K562 (cell line): ENCODE data around the gene PLPP4. TPM values are rescaled to one million over a fixed set of nuclear protein-coding genes. Genes with fewer than 3 reads are reported as not detected.

Experiments
- ATAC-seq: fragments of 200-7000 bp; cut with Tn5 transposase; 3 replicates; pipeline ENCODE4 v1.9.1; 2020; ENCODE audit warnings: moderate library complexity
- BruUV-seq: library from RNA; stranded (reverse); fragments of 400-500 nt; replicated peaks from 2 replicates; lab custom pipeline; 2021; lab: Mats Ljungman, UMichigan
- CTCF ChIA-PET: fragments of 300-600 bp; formaldehyde crosslinking; extraction: SDS; loops from one replicate; lab custom pipeline; 2021; ENCODE audit warnings: low intra/inter-chr PET ratio; lab: Yijun Ruan, JAX
- POLR2A ChIA-PET: fragments of 300-600, 350-650 bp; sonication (Branson Sonifier 250); formaldehyde crosslinking; extraction: SDS; loops from one replicate; lab custom pipeline; 2021; ENCODE audit warnings: antibody characterized with exemption, inconsistent platforms; lab: Yijun Ruan, JAX
- DNase-seq, 4 experiments: peaks; one replicate each; pipeline versions ENCODE4 v3.0.0 to v3.0.0-alpha.2; 2011 to 2018; ENCODE audit warnings: low spot score in 3 of 4, mixed read lengths in 3 of 4; ENCODE audit errors: extremely low read depth in 1 of 4
- FAIRE-seq: peaks from 2 replicates; lab custom pipeline; 2011; peaks lifted over from hg19 to GRCh38; lab: Jason Lieb, UNC
- H2AFZ ChIP-seq: 2 replicates; pipeline ENCODE4 v1.6.0; 2011; ENCODE audit warnings: low read depth, low read length, control low read depth, inconsistent platforms
- H3K27ac ChIP-seq: fragments of 200-600 bp; 3 replicates; pipeline ENCODE4 v1.8.0; 2011; ENCODE audit warnings: low read depth, mild to moderate bottlenecking, control low read depth, inconsistent platforms, low read length, moderate library complexity, mixed read lengths; ENCODE audit errors: extremely low read depth
- H3K27me3 ChIP-seq, 2 experiments: fragments of 300-600 bp in 1 of 2; 2 replicates in 1 of 2; 3 replicates in 1 of 2; pipeline versions ENCODE4 v1.6.0 to v1.8.0; 2011; ENCODE audit warnings: inconsistent platforms in 2 of 2, low read length in 2 of 2, mild to moderate bottlenecking in 1 of 2, mixed read lengths in 1 of 2, moderate library complexity in 1 of 2; ENCODE audit not compliant: control insufficient read depth in 2 of 2, insufficient read depth in 2 of 2
- H3K36me3 ChIP-seq: fragments of 300-600 bp; 3 replicates; pipeline ENCODE4 v1.8.0; 2011; ENCODE audit warnings: mild to moderate bottlenecking, low read length, inconsistent platforms; ENCODE audit not compliant: control insufficient read depth, insufficient read depth
- H3K4me1 ChIP-seq, 2 experiments: fragments of 200-600 bp in 1 of 2; replicated peaks in 1 of 2; 2 replicates in 1 of 2; 3 replicates in 1 of 2; pipeline versions ENCODE4 v1.5.1 to v1.8.0; 2011; ENCODE audit warnings: inconsistent platforms in 2 of 2, low read length in 2 of 2, mild to moderate bottlenecking in 1 of 2, mixed read lengths in 1 of 2, moderate library complexity in 1 of 2; ENCODE audit not compliant: control insufficient read depth in 2 of 2, insufficient read depth in 2 of 2
- H3K4me2 ChIP-seq: 2 replicates; pipeline ENCODE4 v1.6.1; 2011; ENCODE audit warnings: low read length, control low read depth, inconsistent platforms, mixed read lengths; ENCODE audit not compliant: insufficient read depth
- H3K4me3 ChIP-seq: fragments of 200-600 bp; sonication (generic), shearing (Covaris generic); 2 replicates; pipeline ENCODE4 v1.5.1; 2016; ENCODE audit warnings: control low read depth, inconsistent platforms
- H3K79me2 ChIP-seq: fragments of 200-600 bp; 3 replicates; pipeline ENCODE4 v1.8.0; 2011; ENCODE audit warnings: low read length, inconsistent platforms; ENCODE audit not compliant: control insufficient read depth, insufficient read depth
- H3K9ac ChIP-seq, 2 experiments: 2 replicates each; pipeline versions ENCODE4 v1.6.0 to v1.6.1; 2011; ENCODE audit warnings: low read depth in 2 of 2, low read length in 2 of 2, control low read depth in 1 of 2, inconsistent platforms in 1 of 2, mild to moderate bottlenecking in 1 of 2, mixed read lengths in 1 of 2; ENCODE audit not compliant: insufficient read depth in 1 of 2
- H3K9me1 ChIP-seq: one replicate; pipeline ENCODE4 v1.6.0; 2011; ENCODE audit warnings: inconsistent platforms, mild to moderate bottlenecking, low read length, moderate library complexity; ENCODE audit not compliant: control insufficient read depth, insufficient read depth
- H3K9me3 ChIP-seq: replicated peaks from 2 replicates; pipeline ENCODE4 v1.5.1; 2011; ENCODE audit warnings: low read depth, low read length, inconsistent platforms; ENCODE audit not compliant: control insufficient read depth, insufficient read depth
- H4K20me1 ChIP-seq: replicated peaks from 2 replicates; pipeline ENCODE4 v1.6.1; 2011; ENCODE audit warnings: low read length, inconsistent platforms, mixed read lengths; ENCODE audit not compliant: control insufficient read depth, insufficient read depth
- GABPB2 ChIP-seq: fragments of 250-450 bp; sonication (Bioruptor Pico); conservative IDR thresholded peaks from 2 replicates; pipeline ENCODE4 v1.5.1; 2021; ENCODE audit warnings: mild to moderate bottlenecking
- HNRNPK ChIP-seq: fragments of 200-400 bp; formaldehyde crosslinking; IDR thresholded peaks from one replicate; pipeline ENCODE4 v1.6.1; 2018; ENCODE audit warnings: mild to moderate bottlenecking, low read depth, low read length; ENCODE audit not compliant: poor library complexity, severe bottlenecking
- MAFK ChIP-seq: IDR thresholded peaks from 2 replicates; pipeline ENCODE4 v1.6.1; 2011; ENCODE audit warnings: low read length, improper control_type of control experiment
- PCBP1 ChIP-seq: fragments of 200-400 bp; formaldehyde crosslinking; IDR thresholded peaks from 2 replicates; pipeline ENCODE4 v1.6.1; 2018; ENCODE audit warnings: mild to moderate bottlenecking, low read depth, low read length; ENCODE audit not compliant: poor library complexity, severe bottlenecking
- ZBTB8A ChIP-seq: fragments of 450-650 bp; IDR thresholded peaks from 2 replicates; pipeline ENCODE4 v1.6.1; 2018; ENCODE audit warnings: mild to moderate bottlenecking, moderate library complexity; ENCODE audit not compliant: partially characterized antibody
- ZEB2 ChIP-seq: fragments of 450-650 bp; IDR thresholded peaks from 2 replicates; pipeline ENCODE4 v1.6.1; 2016
- ZNF24 ChIP-seq: fragments of 450-650 bp; IDR thresholded peaks from 2 replicates; pipeline ENCODE4 v1.6.1; 2016
- ZNF551 ChIP-seq: fragments of 250-450 bp; sonication (Bioruptor Pico); IDR thresholded peaks from 2 replicates; pipeline ENCODE4 v1.5.0; 2021; ENCODE audit warnings: mild to moderate bottlenecking, moderate library complexity
- ZNF77 ChIP-seq: fragments of 250-450 bp; sonication (Bioruptor Pico); IDR thresholded peaks from 2 replicates; pipeline ENCODE4 v1.5.0; 2020
- WGBS: fragments of 100-300 bp; shearing (Covaris generic); methylation state at CpG from one replicate; pipeline ENCODE4 v1.1.6; 2016; ENCODE audit warnings: low coverage, mixed read lengths; ENCODE audit not compliant: insufficient coverage; ENCODE audit errors: missing lambda C conversion rate; 5-methylcytosine and 5-hydroxymethylcytosine counted together
- in situ Hi-C: fragments of 300-500 bp; cut with MboI; formaldehyde crosslinking; loops from 4 replicates; pipeline ENCODE4 v1.15.0; 2018; ENCODE audit warnings: inconsistent platforms, mixed read lengths
- intact Hi-C: fragments of 100-400 bp; cut with micrococcal nuclease; formaldehyde crosslinking; loops from 2 replicates; pipeline ENCODE4 v1.14.2; 2022
- polyA plus RNA-seq, 8 experiments: library from polyadenylated mRNA; depleted of rRNA in 4 of 8; stranded (reverse) in 5 of 8; unstranded in 3 of 8; fragments of >200 nt; fragmentation: Nextera tagmentation in 2 of 8; fragmentation: Illumina TruSeq in 1 of 8; extraction: Ambion mirVana in 2 of 8; extraction: Trizol in 1 of 8; gene quantifications; 2 replicates each; pipeline versions ENCODE4 v1.2.1 to v1.2.3, GENCODE V29; 2011 to 2014; ENCODE audit warnings: inconsistent platforms in 1 of 8, missing spikeins in 1 of 8
- total RNA-seq, 7 experiments: library from RNA; depleted of rRNA in 6 of 7; stranded (reverse); fragments of >200 nt in 6 of 7; fragmentation: Illumina TruSeq in 2 of 7; extraction: Trizol in 2 of 7; gene quantifications; 2 replicates each; pipeline versions ENCODE4 v1.2.1 to v1.2.3, GENCODE V29; 2011 to 2021; ENCODE audit warnings: low replicate concordance in 1 of 7
- TF ChIP-seq, protein P1 (sequence below): fragments of 250-450 bp; sonication (Bioruptor Pico); IDR thresholded peaks from 2 replicates; pipeline ENCODE4 v1.5.0; 2021; ENCODE audit warnings: mild to moderate bottlenecking, borderline replicate concordance
- TF ChIP-seq, protein P2 (sequence below): sonication (generic); formaldehyde crosslinking; IDR thresholded peaks from 2 replicates; pipeline ENCODE4 v1.8.0; 2022; ENCODE audit warnings: mild to moderate bottlenecking, missing genetic modification reagents
- TF ChIP-seq, protein P3 (sequence below): fragments of 250-450 bp; sonication (Bioruptor Pico); IDR thresholded peaks from 2 replicates; pipeline ENCODE4 v1.8.0; 2022; ENCODE audit warnings: inconsistent platforms, mild to moderate bottlenecking, moderate library complexity, borderline replicate concordance

Gene PLPP4
- total and polyA plus RNA-seq, 9 of the 15 experiments (the other 6 are each of a cell fraction or from before 2014, with no cell fraction given) = 0.08 TPM; not detected in 8

DNA sequence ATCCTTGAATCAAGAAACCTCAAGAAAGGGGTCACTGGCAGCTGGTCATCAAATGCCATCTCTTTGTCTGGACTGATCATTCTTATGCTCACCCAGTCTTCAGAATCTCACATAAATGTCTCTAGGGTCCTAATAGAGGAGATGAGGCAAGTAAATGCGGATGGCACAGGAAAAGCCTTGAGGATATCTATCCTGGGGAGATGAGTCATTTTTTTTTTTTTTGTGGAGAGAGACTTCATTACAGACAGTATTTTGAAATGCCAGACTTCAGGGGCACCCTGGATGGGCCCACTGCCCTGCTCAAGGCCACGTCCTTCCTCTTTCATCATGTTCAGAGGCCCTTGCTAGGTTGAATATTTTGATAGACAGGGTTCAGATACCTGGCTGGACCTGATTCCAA lies 19.5 kb upstream of the PLPP4 start:
- ChIA-PET POLR2A (no interaction called here), CTCF (no interaction called here)
- DNase-seq (no peak), ATAC-seq (no peak), FAIRE-seq (no peak)
- H3K9me1 ChIP-seq = no peaks in the 10 kb centered on the region
- TF ChIP-seq ZEB2 (no peak), ZNF77 (CRISPR knock-in tag) (no peak)
- 0% methylated on average over 1 of the region's 2 CpGs for WGBS
- H3K4me3 ChIP-seq = no peak overlapping the region
- no peak overlapping the region for H3K9ac ChIP-seq
- no peak overlapping the region for H3K4me2 ChIP-seq
- no peaks in the 10 kb centered on the region for H3K9me3 ChIP-seq
- BruUV-seq = no TSS peak
- no peaks in the 10 kb centered on the region for H4K20me1 ChIP-seq
- no peaks in the 10 kb centered on the region for H3K36me3 ChIP-seq
- H2AFZ ChIP-seq = no peak overlapping the region
- H3K4me1 ChIP-seq = no peaks in the 10 kb centered on the region
- in situ Hi-C loops (no loop called here), intact Hi-C loops (no loop called here)
- H3K79me2 ChIP-seq = no peaks in the 10 kb centered on the region
- H3K27ac ChIP-seq = no peak overlapping the region
- H3K27me3 ChIP-seq = no peaks in the 10 kb centered on the region

DNA sequence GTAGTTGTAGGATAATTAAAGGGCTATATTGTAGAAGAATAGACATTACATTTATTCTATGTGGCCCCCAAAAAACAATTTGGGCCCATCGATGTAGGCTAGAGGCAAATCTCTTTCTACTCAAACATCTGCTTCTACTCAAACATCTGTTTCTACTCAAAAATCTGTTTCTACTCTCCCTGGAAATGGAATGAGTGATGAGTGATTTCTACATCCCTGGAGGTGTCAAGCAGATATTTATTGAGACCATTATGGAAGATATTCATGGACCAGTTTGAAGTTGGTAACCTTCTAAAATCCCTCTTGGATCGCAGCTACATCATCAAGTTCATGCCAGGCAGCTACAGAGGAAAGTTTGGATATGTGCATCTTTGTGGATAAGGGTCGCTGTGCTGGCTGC lies 5.1 kb upstream of the PLPP4 start:
- in situ Hi-C loops = no loop called here
- FAIRE-seq (no peak), DNase-seq (no peak), ATAC-seq (no peak)
- no TSS peak for BruUV-seq
- Histone ChIP-seq H2AFZ (no peak overlapping the region), H4K20me1 (no peaks in the 10 kb centered on the region), H3K36me3 (no peaks in the 10 kb centered on the region), H3K4me2 (no peak overlapping the region), H3K9me1 (no peaks in the 10 kb centered on the region), H3K9ac (no peak overlapping the region), H3K9me3 (no peaks in the 10 kb centered on the region), H3K4me1 (peaks cover 0 to 8% of the 10 kb centered on the region in 2 experiments; a peak in 2 of 5 replicates), H3K27ac (no peak overlapping the region), H3K4me3 (no peak overlapping the region), H3K27me3 (peaks cover 0 to 6% of the 10 kb centered on the region in 2 experiments; a peak in 2 of 5 replicates), H3K79me2 (no peaks in the 10 kb centered on the region)
- CTCF ChIA-PET = no interaction called here
- intact Hi-C loops = no loop called here
- 3% methylated on average over 3 of the region's 3 CpGs for WGBS
- POLR2A ChIA-PET = no interaction called here
- TF ChIP-seq PCBP1 (no peak), ZBTB8A (no peak), HNRNPK (no peak), MAFK (no peak), ZNF551 (CRISPR knock-in tag) (no peak), GABPB2 (CRISPR knock-in tag) (no peak), ZNF24 (no peak)
- TF ChIP-seq, protein P1, sequence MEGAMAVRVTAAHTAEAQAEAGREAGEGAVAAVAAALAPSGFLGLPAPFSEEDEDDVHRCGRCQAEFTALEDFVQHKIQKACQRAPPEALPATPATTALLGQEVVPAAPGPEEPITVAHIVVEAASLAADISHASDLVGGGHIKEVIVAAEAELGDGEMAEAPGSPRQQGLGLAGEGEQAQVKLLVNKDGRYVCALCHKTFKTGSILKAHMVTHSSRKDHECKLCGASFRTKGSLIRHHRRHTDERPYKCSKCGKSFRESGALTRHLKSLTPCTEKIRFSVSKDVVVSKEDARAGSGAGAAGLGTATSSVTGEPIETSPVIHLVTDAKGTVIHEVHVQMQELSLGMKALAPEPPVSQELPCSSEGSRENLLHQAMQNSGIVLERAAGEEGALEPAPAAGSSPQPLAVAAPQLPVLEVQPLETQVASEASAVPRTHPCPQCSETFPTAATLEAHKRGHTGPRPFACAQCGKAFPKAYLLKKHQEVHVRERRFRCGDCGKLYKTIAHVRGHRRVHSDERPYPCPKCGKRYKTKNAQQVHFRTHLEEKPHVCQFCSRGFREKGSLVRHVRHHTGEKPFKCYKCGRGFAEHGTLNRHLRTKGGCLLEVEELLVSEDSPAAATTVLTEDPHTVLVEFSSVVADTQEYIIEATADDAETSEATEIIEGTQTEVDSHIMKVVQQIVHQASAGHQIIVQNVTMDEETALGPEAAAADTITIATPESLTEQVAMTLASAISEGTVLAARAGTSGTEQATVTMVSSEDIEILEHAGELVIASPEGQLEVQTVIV (CRISPR knock-in tag) = no peak
- TF ChIP-seq, protein P2, sequence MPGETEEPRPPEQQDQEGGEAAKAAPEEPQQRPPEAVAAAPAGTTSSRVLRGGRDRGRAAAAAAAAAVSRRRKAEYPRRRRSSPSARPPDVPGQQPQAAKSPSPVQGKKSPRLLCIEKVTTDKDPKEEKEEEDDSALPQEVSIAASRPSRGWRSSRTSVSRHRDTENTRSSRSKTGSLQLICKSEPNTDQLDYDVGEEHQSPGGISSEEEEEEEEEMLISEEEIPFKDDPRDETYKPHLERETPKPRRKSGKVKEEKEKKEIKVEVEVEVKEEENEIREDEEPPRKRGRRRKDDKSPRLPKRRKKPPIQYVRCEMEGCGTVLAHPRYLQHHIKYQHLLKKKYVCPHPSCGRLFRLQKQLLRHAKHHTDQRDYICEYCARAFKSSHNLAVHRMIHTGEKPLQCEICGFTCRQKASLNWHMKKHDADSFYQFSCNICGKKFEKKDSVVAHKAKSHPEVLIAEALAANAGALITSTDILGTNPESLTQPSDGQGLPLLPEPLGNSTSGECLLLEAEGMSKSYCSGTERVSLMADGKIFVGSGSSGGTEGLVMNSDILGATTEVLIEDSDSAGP (CRISPR knock-in tag) = no peak
- TF ChIP-seq, protein P3, sequence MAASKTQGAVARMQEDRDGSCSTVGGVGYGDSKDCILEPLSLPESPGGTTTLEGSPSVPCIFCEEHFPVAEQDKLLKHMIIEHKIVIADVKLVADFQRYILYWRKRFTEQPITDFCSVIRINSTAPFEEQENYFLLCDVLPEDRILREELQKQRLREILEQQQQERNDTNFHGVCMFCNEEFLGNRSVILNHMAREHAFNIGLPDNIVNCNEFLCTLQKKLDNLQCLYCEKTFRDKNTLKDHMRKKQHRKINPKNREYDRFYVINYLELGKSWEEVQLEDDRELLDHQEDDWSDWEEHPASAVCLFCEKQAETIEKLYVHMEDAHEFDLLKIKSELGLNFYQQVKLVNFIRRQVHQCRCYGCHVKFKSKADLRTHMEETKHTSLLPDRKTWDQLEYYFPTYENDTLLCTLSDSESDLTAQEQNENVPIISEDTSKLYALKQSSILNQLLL (CRISPR knock-in tag) = no peak
